C4-2B (cell line): ENCODE measurements around the gene DPH7.
"Not testable (repeated sequence)": the region's sequence is repeated elsewhere in the genome, so short reads cannot be mapped to it uniquely, and the experiment has no call there.

Source experiments
- H3K27ac ChIP-seq: fragments of 450-650 bp; 2 replicates; pipeline ENCODE4 v1.5.1; 2017
- ZFX ChIP-seq: fragments of 450-650 bp; IDR thresholded peaks from 2 replicates; pipeline ENCODE4 v1.6.1; 2017
- TF ChIP-seq, protein P1 (sequence below): fragments of 450-650 bp; conservative IDR thresholded peaks from 2 replicates; pipeline ENCODE4 v1.5.1; 2017; ENCODE audit warnings: mild to moderate bottlenecking

DPH7 gene

GRCh38 chr9:137604345-137605086, 25.8 kb upstream of the DPH7 start:
- TF ChIP-seq ZFX: no peak
- TF ChIP-seq, protein P1, sequence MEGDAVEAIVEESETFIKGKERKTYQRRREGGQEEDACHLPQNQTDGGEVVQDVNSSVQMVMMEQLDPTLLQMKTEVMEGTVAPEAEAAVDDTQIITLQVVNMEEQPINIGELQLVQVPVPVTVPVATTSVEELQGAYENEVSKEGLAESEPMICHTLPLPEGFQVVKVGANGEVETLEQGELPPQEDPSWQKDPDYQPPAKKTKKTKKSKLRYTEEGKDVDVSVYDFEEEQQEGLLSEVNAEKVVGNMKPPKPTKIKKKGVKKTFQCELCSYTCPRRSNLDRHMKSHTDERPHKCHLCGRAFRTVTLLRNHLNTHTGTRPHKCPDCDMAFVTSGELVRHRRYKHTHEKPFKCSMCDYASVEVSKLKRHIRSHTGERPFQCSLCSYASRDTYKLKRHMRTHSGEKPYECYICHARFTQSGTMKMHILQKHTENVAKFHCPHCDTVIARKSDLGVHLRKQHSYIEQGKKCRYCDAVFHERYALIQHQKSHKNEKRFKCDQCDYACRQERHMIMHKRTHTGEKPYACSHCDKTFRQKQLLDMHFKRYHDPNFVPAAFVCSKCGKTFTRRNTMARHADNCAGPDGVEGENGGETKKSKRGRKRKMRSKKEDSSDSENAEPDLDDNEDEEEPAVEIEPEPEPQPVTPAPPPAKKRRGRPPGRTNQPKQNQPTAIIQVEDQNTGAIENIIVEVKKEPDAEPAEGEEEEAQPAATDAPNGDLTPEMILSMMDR: no peak
- H3K27ac ChIP-seq: peak overlapping the region; percentile 32; the same call in 1 of the 2 replicates

DNA sequence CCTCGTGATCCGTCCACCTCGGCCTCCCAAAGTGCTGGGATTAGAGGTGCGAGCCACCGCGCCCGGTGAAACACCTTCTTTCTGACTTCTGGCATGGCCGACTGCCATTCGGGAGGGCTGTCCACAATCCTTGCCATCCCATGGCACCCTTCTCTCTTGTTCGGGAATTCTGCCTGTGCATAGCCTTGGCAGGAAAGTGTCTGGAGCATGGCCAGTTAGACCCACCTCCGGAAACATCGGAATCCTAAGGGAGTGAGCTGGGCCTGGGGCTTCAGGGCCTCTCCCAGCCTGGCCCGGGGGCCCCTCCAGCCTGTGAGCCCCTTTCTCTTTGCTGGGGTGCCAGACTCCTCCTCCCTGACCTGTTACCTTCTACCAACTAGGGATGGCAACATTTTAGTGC, 25.2 kb upstream of the DPH7 start:
- no peak overlapping the region for H3K27ac ChIP-seq
- TF ChIP-seq, protein P1: no peak
- no peak for TF ChIP-seq ZFX

DNA sequence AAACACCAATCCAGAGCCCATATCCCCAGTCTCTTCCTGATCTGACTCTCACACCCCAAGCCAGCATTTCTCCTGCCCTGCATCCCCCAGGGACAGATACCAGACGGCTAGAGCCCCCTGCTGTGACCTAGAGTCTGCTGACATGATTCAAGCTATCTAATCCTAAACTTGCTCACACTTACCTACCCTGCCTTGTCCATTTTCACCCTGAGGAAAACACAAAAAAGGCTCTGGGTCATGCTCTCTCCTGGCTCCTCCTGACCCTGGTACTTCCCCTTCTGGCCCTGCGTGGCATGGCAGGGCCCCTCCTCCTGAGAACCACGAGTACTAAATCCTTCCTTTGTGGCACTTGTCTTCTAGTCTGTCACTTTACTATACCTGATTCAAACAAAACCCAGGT, 23.9 kb upstream of the DPH7 start:
- no peak overlapping the region for H3K27ac ChIP-seq
- TF ChIP-seq ZFX: no peak
- TF ChIP-seq, protein P1: no peak

DNA sequence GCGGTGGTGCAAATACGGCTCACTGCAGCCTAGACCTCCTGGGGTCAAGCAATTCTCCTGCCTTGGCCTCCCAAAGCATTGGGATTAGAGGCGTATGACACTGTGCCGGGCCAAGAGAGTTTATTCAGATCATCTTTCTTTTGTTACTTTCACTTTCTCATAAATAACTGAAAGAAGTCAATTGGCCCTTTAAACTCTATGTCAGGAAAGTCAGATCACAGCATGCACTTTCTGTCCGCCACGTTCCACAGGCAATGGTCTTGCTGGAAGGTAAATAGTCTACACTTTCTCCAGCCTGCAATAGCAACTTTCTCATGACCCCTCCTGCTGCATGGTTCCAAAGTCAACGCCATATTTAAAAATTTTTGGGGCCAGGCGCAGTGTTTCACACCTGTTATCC, 20.2 kb upstream of the DPH7 start:
- H3K27ac ChIP-seq: no peak overlapping the region
- TF ChIP-seq, protein P1: no peak
- no peak for TF ChIP-seq ZFX

GRCh38 chr9:137596577-137596976, 17.9 kb upstream of the DPH7 start:
- not testable (repeated sequence) for H3K27ac ChIP-seq

DNA sequence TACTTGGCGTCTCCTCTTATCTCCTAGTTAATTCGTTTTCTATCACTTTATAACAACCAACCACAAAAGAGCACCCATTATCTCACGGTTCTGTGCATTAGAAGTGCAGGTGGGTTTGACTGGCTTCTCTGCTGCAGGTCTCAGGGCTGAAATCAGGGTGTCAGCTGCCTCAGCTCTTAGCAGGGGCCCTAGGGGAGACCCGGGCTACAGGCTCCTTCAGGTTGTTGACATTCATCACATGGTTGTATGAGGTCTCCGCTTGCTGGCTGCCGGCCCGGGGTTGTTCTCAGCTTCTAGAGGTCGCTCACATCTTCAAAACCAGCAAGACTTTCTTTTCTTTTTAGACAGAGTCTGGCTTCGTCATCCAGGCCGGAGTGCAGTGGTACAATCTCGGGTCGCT, 14.5 kb upstream of the DPH7 start:
- TF ChIP-seq, protein P1: no peak
- TF ChIP-seq ZFX: no peak

GRCh38 chr9:137592767-137593166, 14.0 kb upstream of the DPH7 start:
- TF ChIP-seq, protein P1: no peak
- no peak for TF ChIP-seq ZFX
- H3K27ac ChIP-seq: peak overlapping the region; percentile 49

More for the DNA sequence above, 14.5 kb upstream of the DPH7 start:
- peak overlapping the region; percentile 49 for H3K27ac ChIP-seq
